Measurements from ENCODE around the gene PLCB1. TPM values are rescaled to one million over a fixed set of nuclear protein-coding genes. Genes with fewer than 3 reads are reported as not detected.

The PLCB1 gene
- polyA plus RNA-seq, 6 donors from 2014 or later: 0.27 to 0.79 (median 0.54) TPM; not detected in 2

DNA sequence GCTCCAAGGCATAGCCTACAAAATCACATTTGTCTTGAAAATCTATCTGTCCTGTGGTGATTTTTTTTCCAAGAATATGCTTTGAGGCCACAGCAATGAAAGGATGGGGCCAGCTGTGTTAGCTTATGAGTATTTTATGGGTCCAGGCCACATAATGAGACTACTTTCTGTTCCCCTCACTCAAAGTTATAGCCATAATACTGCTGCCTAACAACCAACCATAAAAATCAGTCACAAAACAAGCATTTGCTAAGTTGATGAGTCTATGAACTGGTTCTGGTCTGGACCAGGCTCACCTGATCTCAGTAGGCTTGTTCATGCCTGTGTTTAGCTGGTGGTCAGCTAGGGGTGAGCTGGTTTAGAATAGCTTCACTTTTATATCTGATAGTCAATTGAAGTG lies 744.3 kb downstream of the PLCB1 start:
- Mint-ChIP-seq H3K4me3 (no peak overlapping the region), H3K4me1 (no peaks in the 10 kb centered on the region), H3K9me3 (no peaks in the 10 kb centered on the region), H3K27ac (no peak overlapping the region), H3K36me3 (no peaks in the 10 kb centered on the region), H3K27me3 (no peaks in the 10 kb centered on the region)
- DNase-seq (no peak), ATAC-seq (ENCODE audit: low read depth in 2 of 2) (no peak)

DNA sequence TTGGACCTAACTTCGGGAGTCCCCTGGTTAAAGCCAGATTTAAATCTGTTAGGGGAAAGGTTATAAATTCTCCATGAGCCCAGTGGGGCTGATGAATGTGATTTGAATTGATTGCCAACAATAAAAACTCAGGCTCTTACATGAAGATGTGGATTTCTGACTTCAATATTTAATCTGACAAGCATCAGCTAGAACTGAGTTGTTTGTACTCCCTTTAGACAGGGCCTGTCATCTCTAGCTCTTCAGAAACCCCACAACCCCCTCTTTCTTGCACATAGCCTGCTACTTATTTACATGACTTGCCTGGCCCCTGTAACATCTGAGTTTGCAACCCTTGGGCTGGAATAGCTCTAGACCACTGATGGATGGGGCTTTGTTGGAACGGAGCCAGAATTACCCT lies 745.2 kb downstream of the PLCB1 start:
- Mint-ChIP-seq H3K9me3 (no peaks in the 10 kb centered on the region), H3K27ac (no peak overlapping the region), H3K27me3 (no peaks in the 10 kb centered on the region), H3K36me3 (no peaks in the 10 kb centered on the region), H3K4me1 (no peaks in the 10 kb centered on the region), H3K4me3 (no peak overlapping the region)
- ATAC-seq (ENCODE audit: low read depth in 2 of 2): no peak
- no peak for DNase-seq

DNA sequence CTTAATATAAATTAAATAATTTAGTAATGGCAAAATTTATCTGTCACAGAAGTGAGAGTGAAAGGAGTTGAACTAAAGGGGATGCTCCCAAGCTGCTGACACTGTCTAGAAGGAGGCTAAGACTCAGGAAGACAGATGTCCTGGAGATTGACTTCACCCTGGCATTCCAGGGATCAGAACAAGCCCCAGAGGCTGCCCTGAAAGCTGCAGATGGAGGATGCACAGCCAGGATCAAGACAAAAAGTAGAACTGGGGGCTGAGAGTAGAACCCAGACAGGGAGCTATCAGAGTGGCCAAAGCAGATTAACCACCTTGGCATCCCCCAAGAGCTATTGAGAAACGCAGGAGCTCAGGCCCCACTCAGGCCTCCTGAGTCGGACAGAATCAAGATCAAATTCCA lies 747.6 kb downstream of the PLCB1 start:
- Mint-ChIP-seq H3K36me3 (no peaks in the 10 kb centered on the region), H3K27ac (no peak overlapping the region), H3K9me3 (no peaks in the 10 kb centered on the region), H3K27me3 (no peaks in the 10 kb centered on the region), H3K4me3 (no peak overlapping the region), H3K4me1 (no peaks in the 10 kb centered on the region)
- DNase-seq: no peak
- ATAC-seq (ENCODE audit: low read depth in 2 of 2): no peak

DNA sequence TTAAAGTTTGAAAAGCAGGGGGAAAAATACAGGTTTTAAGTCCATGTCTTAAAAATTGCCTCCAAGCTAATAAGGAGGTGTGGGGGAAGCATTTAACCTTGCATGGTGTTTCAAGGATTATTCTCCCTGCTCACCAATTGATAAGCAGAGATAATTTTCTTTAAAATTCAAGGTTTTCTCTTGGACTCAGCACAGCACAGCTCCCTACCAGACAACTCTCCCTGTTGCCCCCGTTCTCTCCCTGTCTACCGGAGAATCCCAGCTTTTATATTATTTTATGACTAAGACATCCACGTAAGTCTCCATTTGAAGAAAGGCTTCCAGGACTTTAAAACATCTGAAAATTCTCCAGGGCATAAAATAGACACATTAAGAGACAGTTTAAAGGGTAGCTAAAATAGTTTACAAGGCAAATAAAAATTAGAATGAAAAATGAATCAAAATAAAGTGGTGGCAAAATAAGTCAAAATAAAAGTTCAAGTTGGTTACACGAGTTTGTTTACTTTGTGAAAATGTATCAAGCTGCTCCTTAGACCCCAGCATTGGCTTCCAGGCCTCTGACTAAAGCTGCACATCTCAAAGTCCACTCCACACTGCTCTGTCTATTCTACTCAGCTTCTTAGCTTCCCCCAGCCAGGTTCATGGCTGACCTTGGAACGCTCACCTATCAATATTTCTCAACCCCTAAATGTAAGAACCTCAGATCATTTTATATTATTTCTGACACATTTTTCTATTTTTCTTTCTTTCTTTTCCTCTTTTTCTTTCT lies 748.2 kb downstream of the PLCB1 start:
- no peaks in the 10 kb centered on the region for H3K4me1 Mint-ChIP-seq
- H3K27me3 Mint-ChIP-seq: no peaks in the 10 kb centered on the region
- no peaks in the 10 kb centered on the region for H3K36me3 Mint-ChIP-seq
- ATAC-seq (ENCODE audit: low read depth in 2 of 2): no peak
- peak overlapping the region in 1 of 8 donors; percentile 43 for H3K4me3 Mint-ChIP-seq
- no peak overlapping the region for H3K27ac Mint-ChIP-seq
- no peak for DNase-seq
- H3K9me3 Mint-ChIP-seq: no peaks in the 10 kb centered on the region

DNA sequence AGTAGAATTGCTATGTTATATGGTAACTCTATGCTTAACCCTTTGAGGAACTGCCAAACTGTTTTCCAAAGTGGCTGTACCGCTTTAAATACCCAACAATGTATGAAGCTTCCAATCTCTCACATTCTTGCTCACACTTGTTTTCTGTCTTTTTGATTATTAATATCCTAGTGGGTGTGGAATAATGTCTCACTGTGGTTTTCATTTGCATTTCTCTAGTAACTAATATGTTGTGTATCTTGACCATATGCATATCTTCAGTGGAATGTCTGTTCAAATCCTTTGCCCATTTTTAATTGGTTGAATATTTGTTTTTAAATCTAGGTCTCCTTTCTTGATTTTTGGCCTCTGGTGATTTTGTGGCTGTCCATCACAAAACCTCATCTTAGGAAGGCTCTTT lies 759.0 kb downstream of the PLCB1 start:
- no peaks in the 10 kb centered on the region for H3K27me3 Mint-ChIP-seq
- H3K9me3 Mint-ChIP-seq: peaks cover 14 to 28% (median 20%) of the 10 kb centered on the region in 7 donors
- no peak overlapping the region for H3K27ac Mint-ChIP-seq
- H3K4me3 Mint-ChIP-seq: no peak overlapping the region
- peaks cover 0 to 6% of the 10 kb centered on the region in 2 donors for H3K36me3 Mint-ChIP-seq
- no peak for ATAC-seq (ENCODE audit: low read depth in 2 of 2)
- no peak for DNase-seq
- H3K4me1 Mint-ChIP-seq: no peaks in the 10 kb centered on the region

DNA sequence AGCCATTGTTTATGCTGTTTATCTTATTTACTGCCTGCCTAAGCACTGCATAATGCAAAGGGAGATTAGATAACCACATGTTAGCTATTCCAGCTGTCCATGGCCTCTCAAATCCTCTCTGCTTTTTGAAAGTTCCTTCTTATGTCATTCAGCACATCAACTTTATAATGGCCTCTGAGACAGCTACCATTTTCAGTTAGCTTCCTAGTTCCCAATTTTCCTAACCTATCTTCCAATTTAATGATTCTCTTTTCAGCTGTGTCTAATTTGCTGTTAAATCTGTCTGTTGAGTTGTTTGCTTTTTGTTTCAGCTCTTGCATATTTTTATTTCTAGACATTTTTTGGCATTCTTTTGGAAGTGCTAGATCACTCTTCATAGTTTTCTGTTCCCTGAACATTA lies 763.4 kb downstream of the PLCB1 start:
- ATAC-seq (ENCODE audit: low read depth in 2 of 2) (no peak), DNase-seq (no peak)
- Mint-ChIP-seq H3K9me3 (peaks cover 12 to 41% (median 27%) of the 10 kb centered on the region in 7 donors), H3K4me1 (no peaks in the 10 kb centered on the region), H3K27me3 (no peaks in the 10 kb centered on the region), H3K36me3 (peaks cover 0 to 6% of the 10 kb centered on the region in 2 donors), H3K27ac (no peak overlapping the region), H3K4me3 (no peak overlapping the region)

DNA sequence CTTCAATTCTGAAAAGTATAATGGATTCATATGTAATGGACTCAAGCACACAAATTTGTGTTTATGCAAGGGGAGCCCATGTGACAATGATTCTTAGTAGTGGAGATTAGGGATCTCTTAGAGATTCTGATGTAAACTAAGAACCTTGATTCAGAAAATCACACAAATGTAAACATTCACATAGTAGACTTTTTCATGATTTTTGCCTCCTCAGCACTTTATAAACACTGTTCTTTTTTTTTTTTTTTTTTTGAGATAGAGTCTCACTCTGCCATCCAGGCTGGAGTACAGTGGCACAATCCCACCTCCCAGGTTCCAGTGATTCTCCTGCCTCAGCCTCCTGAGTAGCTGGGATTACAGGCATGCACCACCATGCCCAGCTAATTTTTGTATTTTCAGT lies 766.8 kb downstream of the PLCB1 start:
- Mint-ChIP-seq H3K27me3 (no peaks in the 10 kb centered on the region), H3K9me3 (peaks cover 12 to 35% (median 24%) of the 10 kb centered on the region in 7 donors), H3K4me3 (no peak overlapping the region), H3K27ac (no peak overlapping the region), H3K4me1 (no peaks in the 10 kb centered on the region), H3K36me3 (peaks cover 0 to 6% of the 10 kb centered on the region in 2 donors)
- no peak for DNase-seq
- ATAC-seq (ENCODE audit: low read depth in 2 of 2): no peak

DNA sequence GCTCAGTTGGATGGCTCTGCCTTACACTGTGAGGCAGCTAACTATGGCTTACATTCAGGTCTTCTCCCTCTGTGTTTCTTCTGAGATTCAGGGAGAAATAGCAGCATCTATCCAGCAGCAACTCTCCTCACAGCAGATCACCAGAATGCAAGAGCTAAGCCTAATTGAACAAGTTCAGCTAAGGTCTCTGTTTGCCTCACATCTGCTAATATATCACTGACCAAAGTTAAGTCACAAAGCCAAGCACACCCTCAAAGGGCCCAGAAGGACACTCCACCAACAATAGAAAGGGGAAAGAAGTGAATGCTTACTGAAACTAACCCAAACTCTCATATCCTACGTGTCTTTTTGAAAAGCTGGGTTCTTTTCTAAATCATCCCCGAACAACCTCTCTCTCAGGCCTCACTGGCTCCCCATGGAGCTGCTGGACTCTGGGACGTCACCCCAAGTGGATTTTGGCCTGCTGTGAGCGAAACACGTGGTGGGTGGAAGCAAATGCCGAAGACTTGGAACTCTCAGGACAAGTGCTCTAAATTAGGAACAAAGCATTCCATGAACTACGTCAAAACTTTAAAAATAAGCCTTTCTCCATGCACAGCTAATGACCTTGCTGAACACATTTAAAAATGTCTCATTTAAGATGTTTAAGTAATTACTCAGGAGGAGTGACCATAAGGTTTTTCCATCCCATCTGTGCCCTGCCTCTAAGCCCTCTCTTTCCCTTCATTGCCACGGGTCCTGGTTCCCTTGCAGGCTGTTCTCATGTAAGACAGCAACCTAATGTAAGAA lies 769.4 kb downstream of the PLCB1 start:
- H3K36me3 Mint-ChIP-seq: no peaks in the 10 kb centered on the region
- peaks cover 0 to 10% (median 4%) of the 10 kb centered on the region in 7 donors for H3K9me3 Mint-ChIP-seq
- no peaks in the 10 kb centered on the region for H3K27me3 Mint-ChIP-seq
- DNase-seq: no peak
- ATAC-seq (ENCODE audit: low read depth in 2 of 2): no peak
- H3K27ac Mint-ChIP-seq: no peak overlapping the region
- H3K4me3 Mint-ChIP-seq: no peak overlapping the region
- no peaks in the 10 kb centered on the region for H3K4me1 Mint-ChIP-seq

DNA sequence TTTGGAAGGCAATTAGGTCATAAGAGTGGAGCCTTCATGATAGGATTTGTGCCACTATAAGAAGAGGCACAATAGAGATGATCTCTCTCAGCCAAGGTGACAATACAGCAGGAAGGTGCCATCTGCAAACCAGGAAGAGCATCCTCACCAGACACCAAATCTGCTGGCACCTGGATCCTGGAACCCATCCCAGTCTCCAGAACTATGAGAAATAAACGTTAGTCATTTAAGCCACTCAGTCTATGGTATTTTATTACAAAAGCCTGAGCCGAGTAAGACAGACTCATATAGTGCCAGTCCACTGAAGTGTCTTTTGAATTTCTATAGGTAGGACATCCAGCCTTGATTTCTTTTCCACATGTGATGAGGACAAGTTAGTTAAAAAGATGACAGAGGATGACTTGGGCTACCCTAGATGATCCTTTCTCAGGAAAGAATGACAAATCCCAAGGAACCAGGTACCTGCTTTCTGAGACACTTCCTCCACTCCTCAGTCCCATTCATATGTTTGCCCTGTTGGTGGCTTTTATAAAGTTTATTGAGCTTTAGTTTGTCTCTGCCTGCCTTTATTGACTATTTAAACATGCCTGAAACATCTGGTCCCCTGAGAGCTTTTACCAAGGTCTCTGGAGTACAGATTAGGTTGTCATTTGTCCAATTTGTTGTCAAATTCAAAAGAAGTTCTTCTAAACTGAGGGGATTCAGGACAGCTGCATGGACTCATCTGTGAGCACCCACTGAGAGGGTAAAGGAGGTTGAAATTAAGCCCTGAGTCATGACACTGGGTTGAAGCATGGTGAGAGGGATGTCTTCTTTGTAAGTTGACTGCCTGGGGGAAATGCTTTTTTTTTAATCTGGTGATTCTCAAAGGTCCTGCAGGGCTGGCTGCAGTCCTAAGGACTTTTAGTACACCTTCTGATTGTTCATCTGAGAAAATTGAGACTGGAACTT lies 771.9 kb downstream of the PLCB1 start:
- Mint-ChIP-seq H3K9me3 (peaks cover 0 to 3% (median 0%) of the 10 kb centered on the region in 7 donors), H3K4me1 (no peaks in the 10 kb centered on the region)

DNA sequence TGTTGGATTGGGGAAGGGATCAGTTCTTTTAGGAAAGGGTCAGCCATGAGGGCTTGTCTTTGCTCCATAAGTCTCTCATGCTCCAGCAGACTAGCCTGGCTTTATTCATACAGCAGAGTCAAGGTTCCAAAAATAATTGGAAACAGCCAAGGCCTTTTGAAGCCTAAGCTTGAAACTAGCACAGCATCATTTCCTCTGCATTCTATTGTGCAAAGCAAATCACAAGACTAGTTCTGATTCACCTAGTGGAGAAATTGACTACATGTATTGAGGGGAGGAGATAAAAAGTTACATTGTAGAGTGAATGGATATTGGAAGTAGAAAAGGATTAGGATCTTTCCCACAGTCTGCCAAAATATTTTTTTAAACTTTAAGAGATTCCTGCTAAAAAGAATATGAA lies 777.5 kb downstream of the PLCB1 start:
- no peak overlapping the region for H3K4me3 Mint-ChIP-seq
- H3K4me1 Mint-ChIP-seq: no peaks in the 10 kb centered on the region
- ATAC-seq (ENCODE audit: low read depth in 2 of 2) (no peak), DNase-seq (no peak)
- no peaks in the 10 kb centered on the region for H3K27me3 Mint-ChIP-seq
- H3K36me3 Mint-ChIP-seq: no peaks in the 10 kb centered on the region
- H3K9me3 Mint-ChIP-seq: peaks cover 0 to 2% (median 0%) of the 10 kb centered on the region in 7 donors
- H3K27ac Mint-ChIP-seq: no peak overlapping the region

More for the DNA sequence above, 771.9 kb downstream of the PLCB1 start:
- no peaks in the 10 kb centered on the region for H3K36me3 Mint-ChIP-seq
- no peaks in the 10 kb centered on the region for H3K27me3 Mint-ChIP-seq
- ATAC-seq (ENCODE audit: low read depth in 2 of 2) (no peak), DNase-seq (no peak)
- no peak overlapping the region for H3K27ac Mint-ChIP-seq
- H3K4me3 Mint-ChIP-seq: no peak overlapping the region

DNA sequence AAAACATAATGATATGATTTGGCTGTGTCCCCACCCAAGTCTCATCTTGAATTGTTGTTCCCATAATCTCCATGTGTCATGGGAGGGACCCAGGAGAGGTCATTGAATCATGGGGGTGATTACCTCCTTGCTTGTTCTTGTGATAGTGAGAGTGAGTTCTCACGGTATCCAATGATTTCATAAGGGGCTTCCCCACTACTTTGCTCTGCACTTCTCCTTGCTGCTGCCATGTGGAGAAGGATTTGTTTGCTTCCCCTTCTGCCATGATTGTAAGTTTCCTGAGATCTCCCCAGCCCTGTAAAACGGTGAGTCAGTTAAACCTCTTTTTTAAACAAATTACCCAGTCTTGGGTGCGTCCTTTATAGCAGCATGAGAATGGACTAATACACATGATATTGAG lies 780.0 kb downstream of the PLCB1 start:
- peaks cover 0 to 5% (median 2%) of the 10 kb centered on the region in 7 donors for H3K9me3 Mint-ChIP-seq
- no peak overlapping the region for H3K27ac Mint-ChIP-seq
- no peaks in the 10 kb centered on the region for H3K4me1 Mint-ChIP-seq
- no peak for DNase-seq
- H3K4me3 Mint-ChIP-seq: no peak overlapping the region
- no peaks in the 10 kb centered on the region for H3K27me3 Mint-ChIP-seq
- ATAC-seq (ENCODE audit: low read depth in 2 of 2): no peak
- H3K36me3 Mint-ChIP-seq: no peaks in the 10 kb centered on the region

DNA sequence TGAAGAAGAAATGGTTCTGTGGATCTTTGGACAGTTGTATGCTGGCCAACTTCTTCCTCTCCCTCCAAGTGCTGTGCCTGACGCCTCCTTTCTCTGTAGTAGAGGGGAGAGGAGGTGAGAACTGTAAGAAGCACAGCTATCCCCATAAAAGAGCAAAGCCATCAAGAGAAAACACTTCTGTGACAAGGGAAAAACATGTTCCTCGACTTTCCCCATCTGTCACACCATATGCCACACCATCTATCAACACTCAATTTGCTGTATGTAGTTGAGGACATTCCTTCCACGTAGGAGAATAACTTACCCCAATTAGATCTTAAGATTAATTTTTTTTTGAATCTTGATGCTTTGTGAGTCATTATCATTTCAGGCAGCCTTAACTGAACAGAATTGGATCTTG lies 780.7 kb downstream of the PLCB1 start:
- no peaks in the 10 kb centered on the region for H3K27me3 Mint-ChIP-seq
- no peaks in the 10 kb centered on the region for H3K4me1 Mint-ChIP-seq
- DNase-seq (no peak), ATAC-seq (ENCODE audit: low read depth in 2 of 2) (no peak)
- H3K4me3 Mint-ChIP-seq: no peak overlapping the region
- H3K9me3 Mint-ChIP-seq: peaks cover 0 to 5% (median 2%) of the 10 kb centered on the region in 7 donors
- H3K27ac Mint-ChIP-seq: no peak overlapping the region
- no peaks in the 10 kb centered on the region for H3K36me3 Mint-ChIP-seq

DNA sequence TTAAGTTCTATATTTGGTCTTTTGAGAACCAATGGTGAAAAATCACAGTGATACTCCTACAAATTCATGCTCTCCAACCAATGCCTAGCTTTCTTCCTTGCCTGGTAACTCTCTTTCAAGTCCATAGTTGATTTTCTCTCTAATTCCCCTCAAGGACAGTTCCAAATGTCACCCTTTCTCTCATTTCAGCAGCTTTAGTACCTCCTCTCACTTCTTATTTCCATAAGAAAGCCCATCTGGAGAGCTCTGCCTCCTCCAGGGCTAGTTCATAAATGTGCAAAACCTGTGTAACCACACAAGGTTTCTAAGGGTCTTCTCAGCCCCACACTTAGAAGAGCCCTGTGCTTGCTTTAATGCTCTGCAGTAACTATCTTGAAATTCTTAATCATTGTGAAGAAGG lies 781.4 kb downstream of the PLCB1 start:
- Mint-ChIP-seq H3K4me3 (no peak overlapping the region), H3K4me1 (no peaks in the 10 kb centered on the region), H3K27ac (no peak overlapping the region), H3K36me3 (no peaks in the 10 kb centered on the region), H3K9me3 (peaks cover 0 to 5% (median 2%) of the 10 kb centered on the region in 7 donors), H3K27me3 (no peaks in the 10 kb centered on the region)
- DNase-seq (no peak), ATAC-seq (ENCODE audit: low read depth in 2 of 2) (no peak)
